Fibroblast of lung (primary cell): ENCODE results near the gene STYXL2. TPM values are rescaled to one million over a fixed set of nuclear protein-coding genes. Genes with fewer than 3 reads are reported as not detected.

Experiments
- DNase-seq, 2 donors: peaks; one replicate each; pipeline versions ENCODE4 v3.0.0 to v3.0.0-alpha.2; 2010; ENCODE audit warnings: low read depth in 2 of 2
- H2AFZ ChIP-seq: 2 replicates; pipeline ENCODE4 v1.5.1; 2012; ENCODE audit warnings: low read length, control low read depth, inconsistent platforms
- H3K27ac ChIP-seq: 2 replicates; pipeline ENCODE4 v1.5.1; 2011; ENCODE audit warnings: low read length, control low read depth; ENCODE audit not compliant: insufficient read depth
- H3K27me3 ChIP-seq: 2 replicates; pipeline ENCODE4 v1.5.1; 2011; ENCODE audit warnings: mild to moderate bottlenecking, low read length; ENCODE audit not compliant: control insufficient read depth, insufficient read depth
- H3K36me3 ChIP-seq: 2 replicates; pipeline ENCODE4 v1.5.1; 2011; ENCODE audit warnings: low read length; ENCODE audit not compliant: control insufficient read depth, insufficient read depth
- H3K4me1 ChIP-seq: 2 replicates; pipeline ENCODE4 v1.5.1; 2011; ENCODE audit warnings: low read length; ENCODE audit not compliant: control insufficient read depth, insufficient read depth; ENCODE audit errors: extremely low read depth
- H3K4me2 ChIP-seq: 2 replicates; pipeline ENCODE4 v1.5.1; 2011; ENCODE audit warnings: low read length, control low read depth; ENCODE audit not compliant: insufficient read depth; ENCODE audit errors: extremely low read depth
- H3K4me3 ChIP-seq, 4 experiments: fragments of 200-600 bp in 1 of 4; sonication (generic) in 1 of 4; replicated peaks in 1 of 4; 2 replicates each; pipeline ENCODE4 v1.5.1; 2011 to 2016; ENCODE audit warnings: low read length in 4 of 4, low read depth in 3 of 4, mild to moderate bottlenecking in 3 of 4, control low read depth in 2 of 4, inconsistent platforms in 1 of 4, mixed read lengths in 1 of 4; ENCODE audit not compliant: insufficient read depth in 1 of 4; ENCODE audit errors: control extremely low read depth in 1 of 4
- H3K79me2 ChIP-seq: 2 replicates; pipeline ENCODE4 v1.5.1; 2012; ENCODE audit warnings: mild to moderate bottlenecking, low read length, inconsistent platforms; ENCODE audit not compliant: control insufficient read depth, insufficient read depth
- H3K9ac ChIP-seq: 2 replicates; pipeline ENCODE4 v1.5.1; 2011; ENCODE audit warnings: mild to moderate bottlenecking, low read length, control low read depth; ENCODE audit not compliant: insufficient read depth
- H3K9me3 ChIP-seq: 2 replicates; pipeline ENCODE4 v1.5.1; 2012; ENCODE audit warnings: low read depth, low read length; ENCODE audit not compliant: control insufficient read depth, insufficient read depth
- H4K20me1 ChIP-seq: 2 replicates; pipeline ENCODE4 v1.5.1; 2011; ENCODE audit warnings: low read length; ENCODE audit not compliant: control insufficient read depth, insufficient read depth; ENCODE audit errors: extremely low read depth
- EZH2 ChIP-seq: IDR thresholded peaks from 2 replicates; pipeline ENCODE4 v1.5.1; 2012; ENCODE audit warnings: low read length, control low read depth, mild to moderate bottlenecking; ENCODE audit errors: missing control alignments
- polyA plus RNA-seq, 2 donors: library from polyadenylated mRNA; depleted of rRNA in 1 of 2; stranded (reverse) in 1 of 2; unstranded in 1 of 2; fragments of >200 nt; gene quantifications; 2 replicates each; pipeline ENCODE4 v1.2.1, GENCODE V29; 2011 to 2012; ENCODE audit warnings: missing spikeins in 1 of 2
- total RNA-seq: library from RNA; depleted of rRNA; stranded (reverse); fragments of >200 nt; gene quantifications from 2 replicates; pipeline ENCODE4 v1.2.1, GENCODE V29; 2014
- TF ChIP-seq, protein P1 (sequence below), 2 donors: IDR thresholded peaks in 1 of 2; conservative IDR thresholded peaks in 1 of 2; 1 replicate in 1 of 2; 2 replicates in 1 of 2; pipeline ENCODE4 v1.5.1; 2011 to 2012; ENCODE audit warnings: low read length in 2 of 2, control low read depth in 1 of 2, inconsistent platforms in 1 of 2, low read depth in 1 of 2, mild to moderate bottlenecking in 1 of 2

Gene STYXL2
- total and polyA plus RNA-seq, 2 donors (not counting 1 experiment from before 2014, with no cell fraction given), result not detected

DNA sequence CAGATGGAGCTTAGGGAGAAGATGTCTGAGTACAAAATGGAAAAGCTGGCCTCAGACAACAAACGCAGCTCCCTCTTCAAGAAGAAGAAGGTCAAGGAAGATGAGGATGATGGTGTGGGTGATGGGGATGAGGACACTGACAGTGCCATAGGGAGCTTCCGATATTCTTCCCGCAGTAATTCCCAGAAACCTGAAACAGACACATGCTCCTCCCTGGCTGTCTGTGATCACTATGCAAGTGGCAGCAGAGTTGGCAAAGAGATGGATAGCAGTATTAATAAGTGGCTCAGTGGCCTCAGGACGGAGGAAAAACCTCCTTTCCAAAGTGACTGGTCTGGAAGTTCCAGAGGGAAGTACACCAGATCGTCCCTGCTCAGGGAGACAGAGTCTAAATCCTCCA lies 33.8 kb downstream of the STYXL2 start:
- no peak for DNase-seq
- no peak for TF ChIP-seq EZH2
- TF ChIP-seq, protein P1, sequence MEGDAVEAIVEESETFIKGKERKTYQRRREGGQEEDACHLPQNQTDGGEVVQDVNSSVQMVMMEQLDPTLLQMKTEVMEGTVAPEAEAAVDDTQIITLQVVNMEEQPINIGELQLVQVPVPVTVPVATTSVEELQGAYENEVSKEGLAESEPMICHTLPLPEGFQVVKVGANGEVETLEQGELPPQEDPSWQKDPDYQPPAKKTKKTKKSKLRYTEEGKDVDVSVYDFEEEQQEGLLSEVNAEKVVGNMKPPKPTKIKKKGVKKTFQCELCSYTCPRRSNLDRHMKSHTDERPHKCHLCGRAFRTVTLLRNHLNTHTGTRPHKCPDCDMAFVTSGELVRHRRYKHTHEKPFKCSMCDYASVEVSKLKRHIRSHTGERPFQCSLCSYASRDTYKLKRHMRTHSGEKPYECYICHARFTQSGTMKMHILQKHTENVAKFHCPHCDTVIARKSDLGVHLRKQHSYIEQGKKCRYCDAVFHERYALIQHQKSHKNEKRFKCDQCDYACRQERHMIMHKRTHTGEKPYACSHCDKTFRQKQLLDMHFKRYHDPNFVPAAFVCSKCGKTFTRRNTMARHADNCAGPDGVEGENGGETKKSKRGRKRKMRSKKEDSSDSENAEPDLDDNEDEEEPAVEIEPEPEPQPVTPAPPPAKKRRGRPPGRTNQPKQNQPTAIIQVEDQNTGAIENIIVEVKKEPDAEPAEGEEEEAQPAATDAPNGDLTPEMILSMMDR (conservative IDR thresholded peaks at IDR 0.05 in 1 of 2, IDR thresholded peaks at IDR 0.05 in 1 of 2; ENCODE audit: low read depth in 1 of 2, low read length in 2 of 2), result no peak
- H3K4me3 ChIP-seq, result no peak overlapping the region
- H3K9ac ChIP-seq, result no peak overlapping the region
- no peak overlapping the region for H2AFZ ChIP-seq
- H3K4me2 ChIP-seq, result no peak overlapping the region
- H3K79me2 ChIP-seq, result no peaks in the 10 kb centered on the region
- no peaks in the 10 kb centered on the region for H4K20me1 ChIP-seq
- no peaks in the 10 kb centered on the region for H3K36me3 ChIP-seq
- H3K9me3 ChIP-seq, result no peaks in the 10 kb centered on the region
- no peaks in the 10 kb centered on the region for H3K27me3 ChIP-seq
- no peak overlapping the region for H3K27ac ChIP-seq
- H3K4me1 ChIP-seq, result no peaks in the 10 kb centered on the region

DNA sequence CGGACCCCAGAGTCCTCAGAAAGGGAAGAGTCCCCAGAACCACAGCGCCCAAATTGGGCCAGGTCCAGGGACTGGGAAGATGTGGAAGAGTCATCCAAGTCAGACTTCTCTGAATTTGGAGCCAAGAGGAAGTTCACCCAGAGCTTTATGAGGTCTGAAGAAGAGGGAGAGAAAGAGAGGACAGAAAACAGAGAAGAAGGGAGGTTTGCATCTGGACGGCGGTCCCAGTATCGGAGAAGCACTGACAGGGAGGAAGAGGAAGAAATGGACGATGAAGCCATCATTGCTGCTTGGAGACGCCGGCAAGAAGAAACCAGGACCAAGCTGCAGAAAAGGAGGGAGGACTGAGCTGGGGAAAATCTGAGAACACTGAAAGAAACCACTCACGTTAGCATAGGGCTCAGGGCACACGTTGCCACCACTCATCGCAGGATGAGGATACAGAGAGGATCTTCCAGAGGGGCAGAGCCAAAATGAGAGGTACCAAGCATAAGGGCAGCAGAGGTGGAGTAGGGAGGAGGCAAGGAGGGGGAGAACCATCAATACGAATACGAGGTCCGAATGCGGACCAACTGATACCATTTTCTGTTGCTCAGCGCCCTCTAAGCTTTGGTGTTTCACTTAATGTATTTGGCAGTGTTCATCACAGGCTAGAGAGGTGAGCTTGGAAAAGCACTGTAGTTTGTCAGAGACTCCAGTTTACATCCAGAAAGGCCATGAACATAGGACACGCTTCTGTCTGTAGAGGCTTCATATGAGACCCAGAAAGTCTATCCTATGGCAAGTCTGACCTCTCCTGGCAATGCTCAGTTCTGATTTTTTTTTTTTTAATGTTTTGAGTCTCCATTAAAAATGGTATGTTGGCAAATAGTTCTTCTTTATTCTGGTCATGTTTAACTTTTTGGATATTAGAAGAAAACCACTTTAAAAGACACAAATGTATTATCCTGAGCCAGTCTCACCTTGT lies 34.7 kb downstream of the STYXL2 start:
- H3K27me3 ChIP-seq, result no peaks in the 10 kb centered on the region
- TF ChIP-seq, protein P1 (conservative IDR thresholded peaks at IDR 0.05 in 1 of 2, IDR thresholded peaks at IDR 0.05 in 1 of 2; ENCODE audit: low read depth in 1 of 2, low read length in 2 of 2), result no peak
- no peak for TF ChIP-seq EZH2
- no peak overlapping the region for H3K4me3 ChIP-seq
- no peak overlapping the region for H3K9ac ChIP-seq
- no peak for DNase-seq
- H3K36me3 ChIP-seq, result no peaks in the 10 kb centered on the region
- no peaks in the 10 kb centered on the region for H4K20me1 ChIP-seq
- H3K4me1 ChIP-seq, result no peaks in the 10 kb centered on the region
- H3K9me3 ChIP-seq, result no peaks in the 10 kb centered on the region
- H2AFZ ChIP-seq, result no peak overlapping the region
- no peaks in the 10 kb centered on the region for H3K79me2 ChIP-seq
- no peak overlapping the region for H3K4me2 ChIP-seq
- H3K27ac ChIP-seq, result no peak overlapping the region

DNA sequence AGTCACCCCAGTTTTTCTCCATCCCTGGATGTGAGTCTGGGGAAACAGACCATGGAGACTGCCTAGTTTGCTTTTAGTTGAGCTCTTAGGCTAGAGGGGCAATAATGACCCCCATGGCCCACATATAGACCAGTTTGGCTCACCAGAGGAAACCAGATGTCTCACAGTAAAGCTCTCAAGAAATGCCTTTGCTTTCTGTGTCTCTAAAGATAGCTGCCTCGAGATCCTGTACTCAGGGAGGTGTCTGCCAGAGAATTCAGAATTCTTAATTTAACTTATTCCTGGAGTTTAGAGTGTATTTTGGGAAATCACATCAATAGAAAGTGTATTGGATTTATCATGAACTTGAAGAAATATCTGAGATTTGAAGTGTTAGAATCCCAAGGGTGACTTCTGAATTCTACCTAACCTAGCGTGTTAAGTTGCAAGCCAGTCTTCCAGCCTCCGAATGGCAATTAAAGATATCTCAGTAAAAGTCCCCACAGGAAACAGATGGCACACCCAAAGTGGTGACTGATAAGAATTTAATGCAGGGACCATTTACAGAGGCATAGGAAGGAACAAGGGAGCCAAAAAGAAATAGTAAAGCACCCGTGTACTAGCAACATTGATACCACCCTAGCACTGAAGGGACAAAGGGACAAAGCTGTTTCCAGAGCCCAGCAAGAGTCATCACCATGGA lies 37.1 kb downstream of the STYXL2 start:
- Histone ChIP-seq H3K27me3 (no peaks in the 10 kb centered on the region), H3K4me3 (no peak overlapping the region), H3K4me2 (no peak overlapping the region), H3K4me1 (no peaks in the 10 kb centered on the region), H3K36me3 (no peaks in the 10 kb centered on the region), H4K20me1 (no peaks in the 10 kb centered on the region), H3K9me3 (no peaks in the 10 kb centered on the region), H3K9ac (no peak overlapping the region), H3K27ac (no peak overlapping the region), H3K79me2 (no peaks in the 10 kb centered on the region), H2AFZ (no peak overlapping the region)
- no peak for DNase-seq
- no peak for TF ChIP-seq EZH2
- TF ChIP-seq, protein P1 (conservative IDR thresholded peaks at IDR 0.05 in 1 of 2, IDR thresholded peaks at IDR 0.05 in 1 of 2; ENCODE audit: low read depth in 1 of 2, low read length in 2 of 2), result no peak
